Spleen (tissue), 7 donors: Measurements from ENCODE around the gene LCNL1.

Experiments used
- POLR2A ChIP-seq, 3 donors: fragments of 450-650 bp; IDR thresholded peaks; one replicate each; pipeline ENCODE4 v1.5.1; 2017; ENCODE audit warnings: antibody characterized with exemption in 3 of 3, mild to moderate bottlenecking in 1 of 3
- TF ChIP-seq, protein P1 (sequence below), 11 experiments: fragments of 200-600 bp in 7 of 11; fragments of 450-650 bp in 4 of 11; sonication (generic) in 4 of 11; IDR thresholded peaks in 8 of 11; conservative IDR thresholded peaks in 3 of 11; 1 replicate in 7 of 11; 2 replicates in 4 of 11; pipeline versions ENCODE4 v1.4.0 to v1.8.0; 2016 to 2021; ENCODE audit warnings: antibody characterized with exemption in 11 of 11, inconsistent platforms in 4 of 11, mild to moderate bottlenecking in 1 of 11
- donor health status: DM: no; HTN: no; CAD: no; lungs with moderate emphysema.
- donor health status: DM: no; HTN: no; CAD: no.
- donor health status: DM: no; HTN: no; CAD: no.

DNA sequence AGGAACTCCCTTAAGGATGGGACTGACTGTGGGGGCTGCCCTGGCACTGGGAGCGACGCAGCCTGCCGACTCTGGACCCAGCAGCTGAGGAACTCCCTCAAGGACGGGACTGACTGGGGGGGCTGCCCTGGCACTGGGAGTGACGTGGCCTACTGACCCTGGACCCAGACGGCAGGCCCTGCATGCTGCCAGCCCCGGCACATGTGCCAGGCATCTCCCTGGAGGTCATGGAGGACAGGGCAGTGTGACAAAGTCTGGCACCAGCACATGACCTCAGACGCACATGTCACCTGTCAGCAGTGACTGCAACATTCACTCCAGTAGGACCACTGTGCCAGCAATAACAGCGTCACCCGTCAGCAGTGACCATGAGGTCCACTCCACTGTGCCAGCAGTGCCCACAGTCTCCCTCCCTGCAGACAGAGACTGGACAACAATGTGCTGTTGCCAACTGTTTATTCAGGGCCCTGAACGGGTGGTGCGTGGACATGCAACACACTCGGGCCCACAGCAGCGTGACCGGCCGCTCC is 42.7 kb upstream of the LCNL1 start:
- TF ChIP-seq, protein P1, sequence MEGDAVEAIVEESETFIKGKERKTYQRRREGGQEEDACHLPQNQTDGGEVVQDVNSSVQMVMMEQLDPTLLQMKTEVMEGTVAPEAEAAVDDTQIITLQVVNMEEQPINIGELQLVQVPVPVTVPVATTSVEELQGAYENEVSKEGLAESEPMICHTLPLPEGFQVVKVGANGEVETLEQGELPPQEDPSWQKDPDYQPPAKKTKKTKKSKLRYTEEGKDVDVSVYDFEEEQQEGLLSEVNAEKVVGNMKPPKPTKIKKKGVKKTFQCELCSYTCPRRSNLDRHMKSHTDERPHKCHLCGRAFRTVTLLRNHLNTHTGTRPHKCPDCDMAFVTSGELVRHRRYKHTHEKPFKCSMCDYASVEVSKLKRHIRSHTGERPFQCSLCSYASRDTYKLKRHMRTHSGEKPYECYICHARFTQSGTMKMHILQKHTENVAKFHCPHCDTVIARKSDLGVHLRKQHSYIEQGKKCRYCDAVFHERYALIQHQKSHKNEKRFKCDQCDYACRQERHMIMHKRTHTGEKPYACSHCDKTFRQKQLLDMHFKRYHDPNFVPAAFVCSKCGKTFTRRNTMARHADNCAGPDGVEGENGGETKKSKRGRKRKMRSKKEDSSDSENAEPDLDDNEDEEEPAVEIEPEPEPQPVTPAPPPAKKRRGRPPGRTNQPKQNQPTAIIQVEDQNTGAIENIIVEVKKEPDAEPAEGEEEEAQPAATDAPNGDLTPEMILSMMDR (IDR thresholded peaks at IDR 0.05 in 8 of 11, conservative IDR thresholded peaks at IDR 0.05 in 3 of 11) = no peak
- no peak for TF ChIP-seq POLR2A (IDR thresholded peaks at IDR 0.05)
